KBM-7 (cell line): ENCODE results near the gene CHGA.

ENCODE experiments used
- DNase-seq: peaks from one replicate; pipeline ENCODE4 v3.0.0-alpha.2; 2015
- in situ Hi-C: fragments of 300-500 bp; cut with MboI; formaldehyde crosslinking; loops from 2 replicates; pipeline ENCODE4 v1.14.3; 2020; ENCODE audit warnings: low sequenced_read_pairs, low pct_unique_long_range_greater_than_20kb, mixed read lengths

Gene CHGA, protein sequence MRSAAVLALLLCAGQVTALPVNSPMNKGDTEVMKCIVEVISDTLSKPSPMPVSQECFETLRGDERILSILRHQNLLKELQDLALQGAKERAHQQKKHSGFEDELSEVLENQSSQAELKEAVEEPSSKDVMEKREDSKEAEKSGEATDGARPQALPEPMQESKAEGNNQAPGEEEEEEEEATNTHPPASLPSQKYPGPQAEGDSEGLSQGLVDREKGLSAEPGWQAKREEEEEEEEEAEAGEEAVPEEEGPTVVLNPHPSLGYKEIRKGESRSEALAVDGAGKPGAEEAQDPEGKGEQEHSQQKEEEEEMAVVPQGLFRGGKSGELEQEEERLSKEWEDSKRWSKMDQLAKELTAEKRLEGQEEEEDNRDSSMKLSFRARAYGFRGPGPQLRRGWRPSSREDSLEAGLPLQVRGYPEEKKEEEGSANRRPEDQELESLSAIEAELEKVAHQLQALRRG

DNA sequence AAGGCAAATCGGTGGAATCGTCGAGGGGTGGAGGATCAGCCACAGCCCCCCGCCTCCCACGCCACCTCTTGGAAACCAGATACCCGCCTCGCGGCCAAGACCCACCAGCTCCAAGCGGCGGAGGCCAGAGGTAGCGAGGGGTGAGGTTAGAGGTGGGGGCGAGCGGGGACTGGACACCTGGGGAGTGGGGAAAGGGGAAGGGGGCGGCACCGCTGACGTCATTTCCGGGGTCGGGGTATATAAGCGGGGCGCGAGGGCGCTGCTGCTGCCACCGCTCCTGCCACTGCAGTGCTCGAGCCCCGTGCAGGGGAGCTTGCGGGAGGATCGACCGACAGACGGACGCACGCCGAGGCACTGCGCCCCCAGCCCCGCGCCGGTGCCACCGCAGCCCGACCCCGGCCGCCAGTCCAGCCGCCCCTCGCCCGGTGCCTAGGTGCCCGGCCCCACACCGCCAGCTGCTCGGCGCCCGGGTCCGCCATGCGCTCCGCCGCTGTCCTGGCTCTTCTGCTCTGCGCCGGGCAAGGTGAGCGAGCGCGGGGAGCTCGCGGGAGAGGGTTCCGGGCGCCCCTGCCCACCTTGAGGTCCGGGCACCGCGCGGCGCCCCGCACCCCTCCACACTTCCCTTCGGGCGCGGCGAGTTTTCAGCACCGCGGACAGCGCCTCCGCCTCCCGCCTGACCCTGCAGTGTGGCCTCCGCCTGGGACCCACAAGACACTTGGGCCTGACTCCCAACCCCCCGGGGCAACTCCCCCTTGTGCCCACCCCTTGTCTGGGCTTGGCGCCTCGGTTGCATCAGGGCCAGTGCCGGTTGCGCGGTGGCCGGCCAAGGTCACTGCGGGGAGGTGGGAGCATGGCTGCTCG, at the start of gene CHGA:
Gene CHGA, plus strand, starts transcription at position 268 of the 861 bp plus-strand sequence. Its CDS starts 210 bp downstream, at position 478.
- in situ Hi-C loops, result no loop called here

DNA sequence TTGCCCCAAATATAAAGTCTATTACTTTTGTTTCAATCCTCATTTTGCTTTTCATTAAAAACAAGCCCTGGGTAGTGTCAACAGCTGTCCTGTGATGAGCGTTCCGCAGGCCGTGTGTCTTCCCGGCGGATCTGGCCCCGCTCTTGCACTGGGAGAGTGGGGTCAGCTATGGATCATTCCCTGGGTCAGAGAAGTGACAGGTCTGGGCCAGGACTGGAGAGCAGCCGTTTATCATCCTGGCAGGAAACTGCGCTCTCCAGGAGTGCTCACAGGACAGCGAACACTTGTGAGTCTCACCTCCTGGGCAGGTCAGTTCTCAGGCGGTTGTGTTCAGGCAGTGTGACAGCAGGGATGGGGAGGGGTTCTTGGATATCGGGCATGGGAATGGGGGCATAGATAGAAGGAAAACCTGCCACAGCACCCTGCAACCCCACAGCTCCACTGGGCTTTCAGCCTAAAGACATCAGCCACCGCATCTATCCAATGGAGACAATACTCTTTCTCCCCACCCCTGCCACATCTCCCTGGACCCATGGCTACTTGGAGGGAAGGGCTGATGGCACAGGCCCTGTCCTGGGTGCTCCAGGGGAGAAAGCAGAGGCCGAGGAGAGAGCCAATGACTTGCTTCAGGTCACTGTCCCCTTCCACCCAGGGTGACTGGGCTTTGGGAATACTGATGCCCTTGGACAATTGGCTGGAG, 47.8 kb upstream of the CHGA start:
- DNase-seq, result no peak
- in situ Hi-C loops, result no loop called here

More for the DNA sequence above, at the start of gene CHGA:
- DNase-seq, result peak; percentile 60

DNA sequence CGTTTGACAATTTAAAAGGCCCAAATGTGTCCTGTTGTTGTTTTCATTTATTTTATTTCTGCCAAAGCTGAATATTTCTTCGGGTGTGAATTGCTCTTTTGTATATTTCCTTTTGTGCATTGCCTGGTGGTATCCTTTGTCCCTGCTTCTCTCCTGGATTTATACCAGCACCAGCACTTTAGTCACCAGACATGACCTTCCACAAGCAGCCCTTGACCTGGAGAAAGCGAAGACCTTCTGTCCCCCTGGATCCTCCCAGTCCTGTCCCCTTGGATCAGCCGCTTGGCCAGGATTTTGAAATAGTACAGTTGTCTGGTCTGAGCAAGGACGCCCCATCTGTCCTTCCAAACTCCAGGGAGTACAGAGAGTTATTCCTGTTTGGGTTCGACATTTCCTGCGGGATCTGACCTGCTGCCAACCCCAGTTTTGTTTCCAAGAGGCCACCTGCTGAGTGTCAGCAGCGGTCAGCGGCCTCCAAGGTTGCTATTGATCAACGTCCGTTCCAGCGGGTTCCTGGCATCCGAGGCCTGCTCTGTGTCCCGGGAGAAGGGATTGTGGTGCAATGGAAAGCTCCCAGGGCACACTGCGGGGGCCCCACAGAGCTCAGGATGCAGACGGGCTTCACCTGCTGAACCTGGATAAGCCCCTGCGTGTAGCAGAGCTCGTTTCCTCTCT, 45.1 kb upstream of the CHGA start:
- in situ Hi-C loops, result no loop called here
- no peak for DNase-seq

DNA sequence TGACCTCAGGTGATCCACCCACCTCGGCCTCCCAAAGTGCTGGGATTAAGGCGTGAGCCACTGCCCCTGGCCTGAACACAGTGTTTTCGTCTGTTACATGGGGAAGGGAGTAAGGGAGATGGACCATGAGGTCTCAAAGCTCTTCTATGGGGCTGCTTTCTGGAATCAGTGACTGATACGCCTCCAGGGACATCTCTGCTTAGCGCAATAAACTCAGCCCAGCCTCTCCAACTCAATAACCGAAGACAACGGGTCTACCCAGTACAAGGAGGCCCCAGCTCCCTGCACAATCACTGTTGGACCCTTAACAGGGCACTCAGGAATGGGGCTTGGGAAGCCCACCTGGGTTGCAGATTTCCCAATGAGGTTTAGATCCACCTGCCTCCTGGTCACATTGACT, 42.6 kb upstream of the CHGA start:
- in situ Hi-C loops, result no loop called here
- DNase-seq, result no peak

DNA sequence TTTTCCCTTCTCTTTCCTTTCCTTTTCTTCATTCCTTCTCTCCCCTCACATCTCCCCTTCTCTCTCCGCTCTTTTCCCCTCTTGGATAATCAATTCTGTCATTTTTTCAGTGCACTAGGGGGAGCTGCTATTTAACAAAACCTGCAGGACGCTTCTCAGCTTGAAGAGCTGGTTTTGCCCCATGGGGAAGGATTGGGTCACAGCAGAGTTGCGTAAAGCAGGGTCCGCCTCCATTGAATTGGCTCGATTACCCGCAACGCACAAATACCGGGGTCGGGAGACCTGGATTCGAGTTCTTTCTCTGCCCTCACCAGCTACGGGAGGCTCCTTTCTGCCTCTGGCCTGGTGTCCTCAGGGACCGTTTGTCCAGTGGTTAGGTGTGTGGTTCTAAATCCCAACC, 42.1 kb upstream of the CHGA start:
- peak; percentile 6 for DNase-seq
- in situ Hi-C loops, result no loop called here

DNA sequence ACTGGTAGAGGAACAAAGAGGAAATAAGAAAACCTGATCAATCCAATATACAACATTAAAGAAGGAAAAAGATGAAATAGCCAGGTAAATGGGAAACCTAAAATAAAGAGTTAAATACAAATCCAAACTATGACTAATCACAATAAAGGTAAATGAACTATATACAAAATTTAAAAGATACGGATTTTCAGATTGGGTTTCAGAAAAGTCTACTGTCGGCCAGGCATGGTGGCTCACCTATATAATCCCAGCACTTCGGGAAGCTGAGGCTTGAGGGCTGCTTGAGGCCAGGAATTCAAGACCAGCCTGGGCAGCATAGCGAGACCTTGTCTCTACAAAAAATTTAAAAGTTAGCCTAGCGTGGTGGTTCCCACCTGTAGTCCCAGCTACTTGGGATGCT, 39.9 kb upstream of the CHGA start:
- DNase-seq, result no peak
- in situ Hi-C loops, result no loop called here

DNA sequence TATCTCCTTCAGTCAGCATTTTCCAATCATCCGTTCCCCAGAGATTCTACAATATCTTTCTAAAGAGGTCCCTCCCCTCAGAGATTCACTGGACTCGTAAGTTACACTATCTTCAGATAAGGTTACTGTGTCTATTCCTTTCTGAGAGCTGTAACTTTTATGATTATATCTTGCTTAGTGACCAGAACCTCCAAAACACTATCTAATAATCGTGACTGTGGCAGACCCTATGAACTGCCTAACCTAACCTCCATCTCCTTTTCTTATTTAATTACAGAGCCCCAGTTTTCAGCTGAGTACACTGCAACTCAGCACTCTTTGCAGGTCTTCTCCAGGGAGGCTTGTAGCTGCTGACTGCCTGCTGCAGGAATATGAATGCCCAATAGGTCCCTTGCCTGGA, 38.5 kb upstream of the CHGA start:
- in situ Hi-C loops, result no loop called here
- DNase-seq, result no peak

DNA sequence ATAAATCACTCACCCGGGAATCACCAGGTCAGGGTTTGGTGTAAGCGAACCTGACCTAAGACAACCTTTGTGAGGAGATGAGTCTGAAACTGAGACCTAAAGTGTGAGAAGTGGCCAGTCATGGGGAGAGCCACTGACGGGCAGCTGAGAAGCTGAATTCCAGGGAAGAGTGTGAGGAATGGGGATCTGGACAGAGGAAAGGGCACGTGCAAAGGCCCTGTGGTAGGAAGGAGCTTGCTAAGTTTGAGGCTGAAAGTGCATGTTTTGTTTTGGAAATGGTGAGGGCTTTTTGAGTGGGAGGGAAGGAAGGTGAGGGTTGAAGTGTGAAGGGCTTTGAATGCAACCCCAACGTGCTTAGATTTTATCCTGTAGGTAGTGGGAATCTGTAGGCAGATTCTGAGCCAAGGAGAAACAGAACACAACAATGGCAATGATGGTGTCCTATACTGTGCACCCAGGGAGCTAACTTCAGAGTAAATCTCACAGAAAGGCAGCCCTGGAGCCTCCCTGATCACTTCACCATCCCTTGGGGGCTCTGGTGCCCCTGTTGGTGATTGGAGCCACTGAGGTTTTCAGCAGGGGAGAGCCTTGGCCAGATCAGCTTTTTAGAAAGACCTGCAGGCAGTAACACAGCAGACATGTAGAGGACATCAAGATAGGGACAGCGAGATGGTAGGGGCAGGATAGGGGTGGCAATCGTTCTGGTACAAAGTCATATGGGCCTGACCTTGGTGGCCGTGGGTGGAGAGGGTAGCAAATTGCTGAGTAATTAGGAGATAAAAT, 37.5 kb upstream of the CHGA start:
- in situ Hi-C loops, result no loop called here
- DNase-seq, result no peak

DNA sequence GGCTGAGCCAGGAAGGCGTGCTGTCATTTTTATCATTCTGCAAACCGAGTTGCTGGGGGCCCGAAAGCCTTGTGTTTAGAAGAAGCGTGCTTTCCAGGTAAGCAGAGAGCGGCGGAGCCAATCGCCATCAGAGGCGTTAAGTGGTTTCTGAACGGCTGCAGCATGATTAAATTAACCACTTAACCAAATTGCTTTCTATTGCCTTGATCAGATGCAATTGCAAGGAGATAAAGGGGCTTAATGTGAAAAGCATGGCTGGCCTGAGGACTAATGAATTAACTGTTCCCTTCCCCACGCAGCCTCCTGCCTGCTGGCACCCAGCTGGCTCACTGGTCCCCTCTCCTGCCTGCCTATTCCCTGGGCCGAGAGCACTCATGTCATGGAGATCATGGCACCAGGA, 36.6 kb upstream of the CHGA start:
- DNase-seq, result no peak
- in situ Hi-C loops, result no loop called here

DNA sequence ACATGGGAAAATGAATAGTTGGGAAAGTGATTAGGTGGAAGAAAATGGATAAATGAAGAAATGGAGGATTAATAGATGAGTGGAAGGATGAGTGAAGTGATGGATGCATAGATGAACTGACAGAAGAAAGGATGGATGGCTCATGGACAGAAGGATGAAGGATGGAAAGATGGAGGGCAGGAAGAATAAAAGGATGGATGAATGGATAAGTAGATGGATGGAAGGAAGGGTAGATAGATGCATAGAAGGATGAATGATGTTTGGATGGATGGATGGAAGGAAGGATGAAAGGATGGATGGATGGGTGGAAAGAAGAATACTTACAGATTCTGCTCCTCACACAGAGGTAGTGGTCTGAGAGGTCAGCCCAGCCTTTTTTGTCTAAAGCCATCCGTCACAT, 35.8 kb upstream of the CHGA start:
- no peak for DNase-seq
- in situ Hi-C loops, result no loop called here

DNA sequence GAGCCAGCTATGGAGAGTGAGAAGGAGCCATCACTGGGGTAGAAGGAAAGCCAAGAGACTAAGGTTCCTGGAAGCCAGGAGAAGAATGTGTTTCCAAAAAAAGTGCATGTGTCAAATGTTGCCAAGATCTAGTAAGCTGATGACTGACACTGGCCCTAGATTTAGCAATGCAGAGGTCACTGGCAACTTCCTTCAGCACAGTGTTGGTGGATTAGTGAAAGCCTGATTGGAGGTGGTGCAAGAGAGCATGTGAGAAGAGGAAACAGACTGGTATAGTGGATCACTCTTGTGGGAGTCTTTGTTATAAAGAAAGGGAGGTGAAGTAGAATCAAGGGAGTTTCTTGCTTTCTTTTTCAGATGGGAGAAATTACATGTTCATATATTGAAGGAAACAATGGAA, 34.1 kb upstream of the CHGA start:
- no peak for DNase-seq
- in situ Hi-C loops, result no loop called here

DNA sequence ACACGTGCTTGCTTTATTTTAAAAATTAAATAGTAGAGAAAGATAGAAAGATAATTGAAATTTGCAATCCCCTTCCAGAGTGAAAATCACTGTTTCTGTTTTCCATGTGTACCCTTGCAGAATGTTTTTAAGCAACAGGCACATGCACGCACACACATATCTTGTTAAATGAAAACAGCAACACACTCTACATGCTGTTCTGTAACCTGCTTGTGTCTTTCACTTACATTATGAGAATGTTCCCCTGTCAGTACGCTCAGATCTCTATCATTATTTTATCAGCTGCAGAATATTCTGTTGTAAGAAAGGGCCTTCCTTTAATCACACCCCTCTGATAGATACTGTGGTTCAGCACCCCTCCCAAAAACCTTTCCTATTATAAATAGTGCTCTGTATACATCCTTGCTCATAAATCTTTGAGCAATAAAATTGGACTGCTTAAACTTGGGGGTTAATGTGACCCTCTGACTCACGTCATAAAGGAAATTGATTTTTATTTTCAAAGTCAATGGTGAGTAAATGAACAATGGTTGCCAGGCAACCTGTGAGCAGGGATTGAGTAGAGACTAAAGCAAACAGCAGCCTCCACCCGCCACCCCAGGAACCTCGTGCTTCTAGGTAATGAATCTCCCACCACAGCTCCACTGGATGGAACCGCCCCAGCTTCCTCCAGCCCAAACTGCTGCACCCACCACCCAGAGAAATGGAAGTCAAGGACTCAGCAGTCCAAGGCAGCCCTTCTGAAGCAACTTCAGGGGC, 31.9 kb upstream of the CHGA start:
- in situ Hi-C loops, result no loop called here
- DNase-seq, result no peak

DNA sequence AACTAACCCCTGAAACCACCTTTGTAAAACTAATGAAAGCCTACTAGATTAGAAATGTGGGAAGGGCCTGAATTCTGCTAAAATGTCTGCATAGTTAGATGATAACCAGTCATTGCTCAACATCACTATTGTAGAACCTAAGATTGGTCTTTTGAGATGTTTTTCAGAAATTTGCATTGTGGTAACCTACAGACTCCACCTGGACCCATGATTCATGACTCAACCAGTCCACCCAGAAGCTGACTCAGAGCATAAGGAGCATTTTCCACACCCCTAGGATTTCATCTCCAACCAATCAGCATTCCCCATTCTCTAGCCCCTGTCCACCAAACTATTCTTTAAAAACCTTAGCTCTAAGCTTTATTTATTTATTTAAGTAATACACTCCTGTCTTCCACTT, 30.4 kb upstream of the CHGA start:
- DNase-seq, result no peak
- in situ Hi-C loops, result no loop called here

DNA sequence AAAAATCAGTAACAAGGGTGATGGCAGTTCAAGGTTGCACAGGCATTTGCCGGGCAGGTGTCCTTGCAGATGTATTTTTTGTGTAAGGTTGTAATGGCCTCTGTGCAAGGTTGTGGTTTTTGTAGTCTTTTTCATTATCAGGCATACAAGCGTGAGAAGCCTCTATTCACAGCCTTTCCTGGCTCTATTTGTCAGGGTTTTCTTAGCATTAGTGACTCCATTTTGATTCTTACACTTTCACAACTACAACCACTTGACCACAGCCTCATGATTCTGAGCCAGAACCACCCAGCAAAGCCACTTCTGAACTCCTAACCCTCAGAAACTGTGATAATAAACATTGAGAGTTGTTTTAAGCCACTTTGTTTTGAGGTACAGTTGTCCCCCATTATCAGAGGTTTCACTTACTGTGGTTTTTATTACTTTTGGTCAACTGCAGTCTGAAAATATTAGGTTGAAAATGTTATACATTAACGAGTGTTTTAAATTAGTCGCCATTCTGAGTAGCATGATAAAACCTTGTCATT, 27.5 kb upstream of the CHGA start:
- DNase-seq, result no peak
- in situ Hi-C loops, result no loop called here

DNA sequence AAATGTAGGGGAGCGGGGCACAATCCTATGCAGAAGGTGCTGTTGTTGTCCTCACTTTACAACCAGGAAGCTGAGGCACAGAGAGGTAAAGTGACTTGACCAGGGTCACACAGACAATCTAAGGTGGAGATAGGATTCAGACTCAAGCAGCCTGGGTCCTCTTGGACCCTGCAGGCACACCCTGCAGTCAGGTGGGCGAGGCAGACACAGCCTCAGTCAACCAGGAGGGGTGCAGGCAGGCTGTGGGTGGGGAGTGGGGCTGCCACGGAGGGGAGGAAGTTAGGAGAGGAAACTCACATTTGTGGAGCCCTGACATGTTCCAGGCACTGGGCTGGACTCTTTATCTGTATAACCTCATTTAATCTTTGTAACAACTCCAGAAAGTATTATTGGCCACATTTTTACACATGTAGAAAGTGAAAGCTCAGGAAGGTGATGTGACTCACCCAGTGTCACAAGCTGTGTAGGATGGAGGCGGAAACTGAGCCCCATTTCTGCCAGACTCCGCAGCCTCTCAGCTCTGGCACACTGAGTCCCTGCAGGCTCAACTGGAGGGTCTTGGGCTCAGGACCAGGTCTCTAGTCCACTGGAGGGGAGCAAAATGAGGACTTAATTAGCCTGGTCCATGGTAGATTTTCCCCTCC, 24.9 kb upstream of the CHGA start:
- in situ Hi-C loops, result no loop called here
- no peak for DNase-seq

DNA sequence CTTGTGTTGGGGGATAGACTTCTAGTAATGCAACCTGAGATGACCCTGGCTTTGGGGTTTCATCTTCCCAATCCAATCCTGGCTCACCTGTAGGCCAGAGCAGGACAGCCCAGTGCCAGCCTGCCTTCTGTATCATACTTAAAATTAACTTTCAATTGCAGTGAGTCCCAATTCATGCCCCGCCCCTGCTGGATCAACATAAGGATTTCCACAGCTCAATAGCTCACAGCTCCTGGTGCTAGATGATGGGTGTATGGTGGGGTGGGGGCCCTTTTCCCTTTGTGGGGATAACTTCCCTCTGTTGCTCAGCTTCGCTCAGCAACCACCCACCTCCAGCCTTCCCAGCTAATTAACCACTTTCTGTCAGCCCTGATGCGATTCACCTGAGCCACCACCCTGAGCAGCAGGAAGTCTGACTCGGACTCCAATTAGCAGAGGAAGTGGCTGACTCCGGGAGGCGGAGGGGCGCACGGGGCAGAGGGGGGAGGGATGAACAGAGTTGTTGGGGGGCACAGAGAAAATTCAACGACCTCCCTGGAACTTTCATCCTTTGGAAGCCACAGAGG, 24.3 kb upstream of the CHGA start:
- in situ Hi-C loops, result no loop called here
- DNase-seq, result no peak

DNA sequence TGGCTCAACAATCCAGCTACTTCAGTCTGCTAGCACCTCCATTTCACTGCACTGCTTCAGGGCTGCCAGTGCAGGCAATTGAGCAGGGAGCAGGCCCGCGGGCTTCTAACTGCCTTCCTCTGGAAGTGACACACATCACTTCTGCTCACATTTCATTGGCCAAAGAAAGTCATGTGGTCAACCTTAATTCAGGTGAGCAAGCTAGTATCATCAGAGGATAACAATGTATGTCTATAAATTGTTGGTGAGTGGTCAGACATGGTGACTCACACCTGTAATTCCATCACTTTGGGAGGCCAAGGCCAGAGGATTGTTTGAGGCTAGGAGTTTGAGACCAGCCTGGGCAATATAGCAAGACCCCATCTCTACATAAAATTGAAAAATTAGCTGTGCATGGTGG, 22.3 kb upstream of the CHGA start:
- in situ Hi-C loops, result no loop called here

More for the DNA sequence above, 22.3 kb upstream of the CHGA start:
- no peak for DNase-seq
